ENCODE measurements around the gene SPDYE3.

DNA sequence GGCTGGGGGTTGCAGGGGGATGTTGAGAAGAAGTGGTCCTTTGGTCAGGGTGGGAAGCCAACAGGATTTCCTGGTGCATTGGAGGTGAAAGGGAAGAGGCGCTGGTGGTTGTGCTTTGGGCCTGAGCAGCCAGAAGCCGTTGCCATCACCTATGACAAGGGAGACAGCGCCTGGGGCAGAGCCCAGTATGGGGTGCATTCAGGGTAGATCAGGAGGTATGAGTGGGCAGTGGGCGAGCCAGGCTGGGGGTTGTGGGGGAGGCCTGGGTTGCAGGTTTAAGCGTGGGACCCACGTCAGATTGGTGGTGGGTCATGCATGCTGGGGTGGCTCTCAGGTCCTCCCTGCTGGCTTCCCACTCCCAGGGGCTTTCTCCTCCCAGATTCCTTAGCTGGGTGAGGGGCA lies 44.2 kb downstream of the SPDYE3 start:
- TF ChIP-seq POLR2A (IDR thresholded peaks at IDR 0.05) = no peak
- TF ChIP-seq, protein P1, sequence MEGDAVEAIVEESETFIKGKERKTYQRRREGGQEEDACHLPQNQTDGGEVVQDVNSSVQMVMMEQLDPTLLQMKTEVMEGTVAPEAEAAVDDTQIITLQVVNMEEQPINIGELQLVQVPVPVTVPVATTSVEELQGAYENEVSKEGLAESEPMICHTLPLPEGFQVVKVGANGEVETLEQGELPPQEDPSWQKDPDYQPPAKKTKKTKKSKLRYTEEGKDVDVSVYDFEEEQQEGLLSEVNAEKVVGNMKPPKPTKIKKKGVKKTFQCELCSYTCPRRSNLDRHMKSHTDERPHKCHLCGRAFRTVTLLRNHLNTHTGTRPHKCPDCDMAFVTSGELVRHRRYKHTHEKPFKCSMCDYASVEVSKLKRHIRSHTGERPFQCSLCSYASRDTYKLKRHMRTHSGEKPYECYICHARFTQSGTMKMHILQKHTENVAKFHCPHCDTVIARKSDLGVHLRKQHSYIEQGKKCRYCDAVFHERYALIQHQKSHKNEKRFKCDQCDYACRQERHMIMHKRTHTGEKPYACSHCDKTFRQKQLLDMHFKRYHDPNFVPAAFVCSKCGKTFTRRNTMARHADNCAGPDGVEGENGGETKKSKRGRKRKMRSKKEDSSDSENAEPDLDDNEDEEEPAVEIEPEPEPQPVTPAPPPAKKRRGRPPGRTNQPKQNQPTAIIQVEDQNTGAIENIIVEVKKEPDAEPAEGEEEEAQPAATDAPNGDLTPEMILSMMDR (IDR thresholded peaks at IDR 0.05) = no peak

Data from sigmoid colon (tissue), 3 donors.